Kidney tubule cell (primary cell): Measurements from ENCODE around the gene CCDC112.

ENCODE experiments used
- DNase-seq: peaks from one replicate; pipeline ENCODE4 v3.0.0-alpha.2; 2018; ENCODE audit warnings: low spot score

CCDC112 gene

GRCh38 chr5:115260248-115260647 is 36.2 kb downstream of the CCDC112 start:
- no peak for DNase-seq

GRCh38 chr5:115257981-115258380 is 38.5 kb downstream of the CCDC112 start:
- DNase-seq, result peak; percentile 7

- peak; percentile 16 for DNase-seq
These were observed 47.1 kb downstream of the CCDC112 start for GRCh38 chr5:115249379-115249778.

DNA sequence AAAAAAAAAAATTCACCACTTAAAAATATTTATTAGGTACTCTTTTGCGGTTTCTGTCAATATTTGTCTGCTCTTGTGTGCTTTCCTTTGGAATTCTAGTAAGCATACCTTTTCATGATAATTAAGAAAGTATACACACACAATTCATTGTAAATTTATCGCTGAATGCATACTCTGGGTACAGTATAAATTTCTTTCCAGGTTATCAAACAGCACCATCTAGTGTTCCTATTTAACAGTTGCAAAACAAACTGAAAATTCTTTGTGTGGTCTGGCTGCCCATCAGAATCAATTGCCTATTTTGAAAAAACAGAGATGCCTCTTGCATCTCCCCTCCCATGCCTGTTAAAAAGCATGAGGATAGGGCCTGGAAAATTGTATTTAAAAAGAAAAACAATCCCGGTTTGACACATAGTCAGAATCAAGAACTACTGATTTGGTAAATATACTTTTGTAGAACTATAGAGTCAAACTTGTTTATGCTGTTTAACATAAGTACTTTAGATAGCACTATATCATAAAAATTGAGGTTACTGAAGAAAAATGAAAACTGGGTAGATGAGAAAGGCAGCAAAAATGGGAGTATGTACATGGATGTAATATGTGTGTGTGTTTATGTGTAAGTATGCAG is 50.0 kb downstream of the CCDC112 start:
- peak; percentile 41 for DNase-seq

DNA sequence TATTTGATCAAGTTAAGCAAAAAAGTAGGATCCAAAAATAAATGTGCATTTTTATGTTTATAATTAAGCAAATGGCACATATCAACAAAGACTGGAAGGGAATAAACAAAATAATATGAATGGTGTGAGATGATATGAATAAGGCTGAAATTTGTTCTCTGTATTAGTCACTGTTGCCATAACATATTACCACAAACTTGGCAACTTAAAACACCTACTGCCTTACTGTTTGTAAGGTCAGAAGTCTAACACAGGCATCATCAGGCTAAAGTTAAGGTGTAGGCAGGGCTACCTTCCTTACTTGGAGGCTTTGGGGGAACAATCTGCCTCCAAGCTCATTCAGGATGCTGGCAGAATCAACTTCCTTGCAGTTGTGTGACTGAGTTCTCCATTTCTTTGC is 53.0 kb downstream of the CCDC112 start:
- peak; percentile 50 for DNase-seq

GRCh38 chr5:115241881-115242642 is 54.4 kb downstream of the CCDC112 start:
- DNase-seq, result peak; percentile 2

- DNase-seq, result no peak
These were observed 59.4 kb downstream of the CCDC112 start for GRCh38 chr5:115237066-115237465.

GRCh38 chr5:115236599-115236998 is 59.9 kb downstream of the CCDC112 start:
- no peak for DNase-seq

DNA sequence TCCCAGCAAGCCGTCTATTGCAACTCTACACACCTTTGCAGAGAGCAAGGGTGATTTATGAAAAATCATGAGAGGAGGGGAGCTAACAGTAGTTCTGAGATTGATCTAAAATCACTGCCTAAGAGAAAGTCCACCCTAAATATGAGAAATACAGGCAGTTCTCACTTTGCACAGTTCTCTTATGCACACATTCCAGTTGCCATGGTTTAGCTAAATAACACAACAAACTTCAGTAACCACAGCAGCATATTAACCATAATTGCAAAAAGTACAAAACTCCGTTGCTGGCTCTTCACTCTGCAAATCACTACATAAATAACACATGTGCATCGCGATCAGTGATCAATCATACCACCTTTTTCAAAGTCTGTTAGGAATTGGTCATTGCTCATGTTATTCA is 64.9 kb downstream of the CCDC112 start:
- DNase-seq, result no peak

GRCh38 chr5:115229606-115230005 is 66.8 kb downstream of the CCDC112 start:
- DNase-seq, result no peak

DNA sequence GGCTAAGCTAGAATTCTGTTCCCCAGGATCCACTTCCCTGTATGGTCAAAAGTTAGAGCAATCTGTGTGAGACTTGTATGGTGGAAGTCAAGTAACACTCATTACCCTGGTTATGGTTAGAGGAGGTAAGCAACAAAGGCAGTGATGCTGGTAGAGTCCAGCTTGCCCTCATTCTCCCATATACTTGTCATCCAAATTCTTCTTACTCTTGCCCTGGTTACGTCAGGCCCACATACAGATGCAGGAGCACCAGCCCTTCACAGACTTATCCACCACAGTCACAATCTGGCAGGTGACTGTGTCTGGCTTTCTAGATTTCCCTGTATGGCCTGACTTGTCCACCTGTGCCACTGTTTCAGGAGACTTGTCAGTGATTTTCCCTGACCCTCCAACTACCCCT is 69.2 kb downstream of the CCDC112 start:
- DNase-seq, result no peak
